ENCODE measurements around the gene EMCN. TPM values are rescaled to one million over a fixed set of nuclear protein-coding genes. Genes with fewer than 3 reads are reported as not detected.
"Not testable (repeated sequence)": the region's sequence is repeated elsewhere in the genome, so short reads cannot be mapped to it uniquely, and the experiment has no call there.

EMCN gene
- total RNA-seq, 1 donor from 2014 or later: 39.6 TPM

GRCh38 chr4:100414016-100414790, 103.6 kb downstream of the EMCN start:
- intact Hi-C loops (cut with micrococcal nuclease): no loop called here
- ATAC-seq (no peak), DNase-seq (no peak)

DNA sequence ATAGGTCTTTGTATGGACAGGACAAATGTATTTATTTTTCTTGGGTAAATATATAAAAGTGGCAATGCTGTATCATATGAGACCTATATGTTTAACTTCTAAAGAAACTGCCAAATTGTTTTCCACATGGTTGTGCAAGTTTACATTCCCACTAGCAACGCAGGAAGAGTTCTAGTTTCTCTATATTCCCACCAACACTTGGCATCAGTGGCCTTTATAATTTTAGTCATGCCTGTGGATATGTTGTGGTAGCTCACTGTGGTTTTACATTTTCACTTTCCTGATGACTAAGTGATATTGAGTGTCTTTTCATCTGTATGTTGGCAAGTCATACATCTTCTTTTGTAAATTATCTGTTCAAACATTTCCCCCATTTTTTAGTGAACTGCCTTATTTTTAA, 126.0 kb downstream of the EMCN start:
- no peak for DNase-seq
- intact Hi-C loops (cut with micrococcal nuclease): no loop called here
- no peak for ATAC-seq

GRCh38 chr4:100391086-100391485, 126.7 kb downstream of the EMCN start:
- intact Hi-C loops (cut with micrococcal nuclease): no loop called here
- ATAC-seq (no peak), DNase-seq (no peak)

- intact Hi-C loops (cut with micrococcal nuclease): no loop called here
- DNase-seq (no peak), ATAC-seq (no peak)
These were observed 131.6 kb downstream of the EMCN start for GRCh38 chr4:100386270-100386669.

DNA sequence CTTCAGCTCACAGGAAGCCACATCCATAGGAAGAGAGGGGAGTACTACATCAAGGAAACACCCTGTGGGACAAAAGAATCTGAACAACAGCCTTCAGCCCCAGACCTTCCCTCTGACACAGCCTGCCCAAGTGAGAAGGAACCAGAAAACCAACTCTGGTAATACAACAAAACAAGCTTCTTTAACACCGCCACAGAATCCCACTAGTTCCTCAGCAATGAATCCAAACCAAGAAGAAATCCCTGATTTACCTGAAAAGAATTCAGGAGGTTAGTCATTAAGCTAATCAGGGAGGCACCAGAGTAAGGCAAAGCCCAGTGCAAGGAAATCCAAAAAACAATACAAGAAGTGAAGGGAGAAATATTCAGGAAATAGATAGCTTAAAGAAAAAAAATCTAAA, 137.4 kb downstream of the EMCN start:
- DNase-seq; ATAC-seq; intact Hi-C loops (cut with micrococcal nuclease): not testable (repeated sequence)

- no peak for DNase-seq
- no peak for ATAC-seq
- intact Hi-C loops (cut with micrococcal nuclease): no loop called here
These were observed 138.2 kb downstream of the EMCN start for GRCh38 chr4:100379583-100380105.

DNA sequence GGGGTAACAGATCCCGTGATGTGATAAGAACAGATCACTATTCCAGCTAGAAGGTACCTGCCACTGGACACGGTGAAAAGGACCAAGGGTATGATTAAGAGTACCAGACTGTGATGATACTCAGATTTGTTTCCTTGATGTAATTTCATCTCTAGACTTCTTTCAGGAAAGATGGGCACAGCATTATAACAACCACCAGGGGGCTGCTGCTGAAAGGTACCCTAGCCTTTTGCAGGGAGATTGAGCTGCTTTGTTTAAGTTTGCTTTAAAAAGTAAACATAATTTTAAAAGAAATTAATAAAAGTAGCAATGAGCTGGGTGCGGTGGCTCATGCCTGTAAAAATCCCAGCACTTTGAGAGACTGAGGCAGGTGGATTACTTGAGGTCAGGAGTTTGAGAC, 145.4 kb downstream of the EMCN start:
- DNase-seq: no peak
- intact Hi-C loops (cut with micrococcal nuclease): no loop called here
- no peak for ATAC-seq

DNA sequence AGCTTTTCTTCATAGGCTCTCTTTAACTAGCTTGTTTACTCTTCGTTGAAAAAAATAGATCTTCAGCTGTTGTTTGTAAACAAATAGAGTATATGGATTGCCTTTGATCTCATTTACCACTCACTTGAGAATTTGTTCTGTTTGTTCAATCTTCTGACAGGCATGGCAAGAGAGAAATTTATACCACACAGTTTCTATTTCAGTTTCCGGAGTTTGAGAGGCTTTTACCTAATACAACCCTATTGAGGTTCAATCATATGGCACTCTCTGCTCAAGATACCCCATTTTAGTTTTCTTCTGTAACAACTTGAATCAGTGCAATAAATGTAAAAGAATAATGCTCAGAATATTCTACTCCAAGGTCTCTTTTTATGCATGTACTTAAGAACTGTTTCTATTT, 148.0 kb downstream of the EMCN start:
- intact Hi-C loops (cut with micrococcal nuclease): no loop called here
- DNase-seq (no peak), ATAC-seq (no peak)

- ATAC-seq: no peak
- intact Hi-C loops (cut with micrococcal nuclease): no loop called here
- no peak for DNase-seq
These were observed 150.4 kb downstream of the EMCN start for GRCh38 chr4:100367451-100367850.

DNA sequence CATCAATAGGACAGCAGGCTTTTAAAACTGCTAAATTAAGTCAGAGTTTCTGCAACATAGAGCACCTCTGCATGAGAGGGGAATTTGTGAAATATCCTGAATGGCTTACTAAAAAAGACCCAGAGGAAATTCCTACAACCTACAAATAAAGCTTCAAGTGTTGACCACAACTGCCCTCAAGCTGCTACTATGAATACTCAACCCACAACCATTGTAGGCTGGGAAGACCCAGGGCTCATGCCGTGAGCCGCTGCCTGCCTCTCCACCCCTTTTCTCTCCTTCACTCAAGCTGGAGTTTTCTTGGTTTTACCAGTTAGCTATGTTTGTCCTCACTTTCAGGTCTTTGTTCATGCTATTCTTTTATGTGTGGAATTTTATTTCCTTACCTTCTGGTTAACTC, 151.6 kb downstream of the EMCN start:
- ATAC-seq: no peak
- intact Hi-C loops (cut with micrococcal nuclease): no loop called here
- DNase-seq: no peak

GRCh38 chr4:100362366-100362765, 155.5 kb downstream of the EMCN start:
- DNase-seq: no peak
- intact Hi-C loops (cut with micrococcal nuclease): no loop called here
- no peak for ATAC-seq

DNA sequence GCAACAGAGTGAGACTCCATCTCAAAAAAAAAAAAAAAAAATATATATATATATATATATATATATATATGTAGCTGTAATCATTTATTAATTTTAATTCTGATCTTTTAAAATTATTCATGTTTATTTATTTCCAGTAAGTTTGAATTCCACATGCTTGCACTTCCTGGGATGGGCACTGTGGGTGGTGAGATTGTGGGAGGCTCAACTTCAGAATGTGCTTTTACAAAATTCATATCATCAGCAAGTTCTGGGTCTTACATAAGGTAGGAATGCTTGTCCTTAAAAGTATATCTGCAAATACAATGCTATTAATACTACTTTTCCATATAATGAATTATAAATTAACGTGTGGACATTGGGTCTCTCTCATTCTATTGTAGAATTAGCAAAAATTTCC, 156.5 kb downstream of the EMCN start:
- ATAC-seq: no peak
- no peak for DNase-seq
- intact Hi-C loops (cut with micrococcal nuclease): no loop called here

DNA sequence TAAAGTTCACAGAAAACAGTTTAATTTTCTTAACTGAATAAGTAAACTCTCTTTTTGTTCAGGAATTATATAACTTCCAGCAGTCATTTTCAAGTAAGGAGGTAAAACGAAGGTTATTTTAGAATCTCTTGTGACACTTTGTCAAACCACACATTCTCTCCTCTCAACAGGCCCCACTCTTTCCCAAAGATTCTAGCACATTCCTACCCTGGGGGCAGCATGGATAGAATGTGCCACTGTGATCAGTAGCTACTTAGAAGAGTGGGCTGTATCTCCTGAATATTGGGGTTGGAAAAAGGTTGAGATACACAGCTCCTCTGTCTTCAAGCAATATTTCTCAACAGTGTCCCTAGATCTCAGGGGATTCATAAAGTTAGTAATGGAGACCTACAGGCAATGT, 157.6 kb downstream of the EMCN start:
- DNase-seq: no peak
- ATAC-seq: no peak
- intact Hi-C loops (cut with micrococcal nuclease): no loop called here

- intact Hi-C loops (cut with micrococcal nuclease): no loop called here
- no peak for DNase-seq
- ATAC-seq: no peak
These were observed 158.4 kb downstream of the EMCN start for GRCh38 chr4:100359441-100359840.

DNA sequence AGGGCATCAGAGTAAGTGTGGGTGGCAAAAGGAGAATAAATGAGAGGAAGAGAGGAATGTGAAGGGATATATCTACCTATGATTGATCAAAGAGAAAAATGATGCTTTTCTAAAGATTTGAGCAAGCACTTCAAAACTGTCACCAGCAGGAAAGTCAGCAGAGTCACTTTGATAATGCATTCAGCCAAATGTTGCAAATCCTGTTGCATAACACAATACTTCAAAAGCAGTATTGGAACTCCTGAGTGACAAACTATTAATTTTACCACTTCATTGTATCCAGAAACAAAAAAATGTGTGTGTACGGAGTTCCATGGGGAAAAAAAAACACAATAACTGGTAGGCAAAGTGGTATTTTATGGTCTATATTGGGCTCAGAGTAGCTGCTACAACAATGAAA, 160.3 kb downstream of the EMCN start:
- intact Hi-C loops (cut with micrococcal nuclease): no loop called here
- no peak for DNase-seq
- no peak for ATAC-seq

GRCh38 chr4:100356172-100356571, 161.7 kb downstream of the EMCN start:
- DNase-seq: no peak
- intact Hi-C loops (cut with micrococcal nuclease): no loop called here
- ATAC-seq: no peak

DNA sequence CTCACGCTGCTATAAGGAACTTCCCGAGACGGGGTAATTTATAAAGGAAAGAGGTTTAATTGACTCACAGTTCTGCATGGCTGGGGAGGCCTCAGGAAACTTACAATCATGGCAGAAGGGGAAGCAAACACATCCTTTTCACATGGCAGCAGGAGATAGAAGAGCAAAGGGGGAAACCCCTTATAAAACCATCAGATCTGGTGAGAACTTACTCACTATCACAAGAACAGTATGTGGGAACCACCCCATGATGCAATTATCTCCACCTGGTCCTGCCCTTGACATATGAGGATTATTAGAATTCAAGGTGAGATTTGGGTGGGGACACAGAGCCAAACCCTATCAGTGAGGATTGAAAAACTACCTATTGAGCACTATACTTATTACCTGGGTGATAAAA, 165.5 kb downstream of the EMCN start:
- intact Hi-C loops (cut with micrococcal nuclease); DNase-seq; ATAC-seq: not testable (repeated sequence)

GRCh38 chr4:100348473-100348872, 169.3 kb downstream of the EMCN start:
- no peak for ATAC-seq
- intact Hi-C loops (cut with micrococcal nuclease): no loop called here

DNA sequence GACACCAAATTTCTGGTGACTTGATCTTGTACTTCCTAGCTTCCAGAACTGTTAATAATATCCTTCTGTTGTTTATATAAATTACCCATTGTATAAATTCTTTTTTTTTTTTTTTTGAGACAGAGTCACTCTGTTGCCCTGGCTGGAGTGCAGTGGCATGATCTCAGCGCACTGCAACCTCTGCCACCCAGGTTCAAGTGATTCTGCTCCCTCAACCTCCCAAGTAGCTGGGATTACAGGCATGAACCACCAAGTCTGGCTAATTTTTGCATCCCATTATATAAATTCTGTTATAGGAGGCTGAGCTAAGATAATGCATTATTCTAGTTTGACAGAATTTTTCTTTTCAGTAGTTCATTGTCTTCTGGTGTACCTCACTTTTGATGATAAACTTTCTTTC, 170.6 kb downstream of the EMCN start:
- ATAC-seq (no peak), DNase-seq (no peak)
- intact Hi-C loops (cut with micrococcal nuclease): no loop called here

More at GRCh38 chr4:100348473-100348872, 169.3 kb downstream of the EMCN start:
- DNase-seq: no peak

DNA sequence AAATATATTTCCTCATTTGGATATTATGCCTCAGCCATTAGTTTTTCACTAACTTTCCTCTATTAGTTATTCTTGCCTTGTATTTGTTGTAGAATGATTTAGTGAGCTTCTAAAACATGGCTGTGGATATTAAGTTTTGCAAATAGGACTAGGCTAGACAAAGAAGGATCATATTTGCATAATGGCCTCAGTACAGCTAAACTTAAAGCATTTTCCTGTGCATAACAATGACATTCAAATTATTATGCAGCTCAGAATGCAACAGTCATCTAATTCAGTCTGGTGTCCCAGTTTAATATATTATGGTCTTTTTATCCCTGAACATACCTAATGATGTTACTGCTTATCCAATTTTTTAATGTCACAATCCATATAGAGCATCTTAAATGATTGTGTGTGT, 172.2 kb downstream of the EMCN start:
- no peak for DNase-seq
- ATAC-seq: no peak
- intact Hi-C loops (cut with micrococcal nuclease): no loop called here
